Right lobe of liver (tissue), 4 donors: ENCODE measurements around the gene COL25A1.

ENCODE experiments used
- POLR2A ChIP-seq: fragments of 450-650 bp; IDR thresholded peaks from one replicate; pipeline ENCODE4 v1.6.1; 2017; ENCODE audit warnings: antibody characterized with exemption, mild to moderate bottlenecking
- TF ChIP-seq, protein P1 (sequence below), 4 donors: fragments of 200-600 bp in 3 of 4; fragments of 450-650 bp in 1 of 4; IDR thresholded peaks; one replicate each; pipeline versions ENCODE4 v1.5.1 to v1.8.0; 2016 to 2022; ENCODE audit warnings: antibody characterized with exemption in 4 of 4, mild to moderate bottlenecking in 2 of 4
- donor health status: DM: no; HTN: no; CAD: no.
- donor health status: DM: no; HTN: no; CAD: no.
- donor health status: DM: no; HTN: yes; CAD: no.

DNA sequence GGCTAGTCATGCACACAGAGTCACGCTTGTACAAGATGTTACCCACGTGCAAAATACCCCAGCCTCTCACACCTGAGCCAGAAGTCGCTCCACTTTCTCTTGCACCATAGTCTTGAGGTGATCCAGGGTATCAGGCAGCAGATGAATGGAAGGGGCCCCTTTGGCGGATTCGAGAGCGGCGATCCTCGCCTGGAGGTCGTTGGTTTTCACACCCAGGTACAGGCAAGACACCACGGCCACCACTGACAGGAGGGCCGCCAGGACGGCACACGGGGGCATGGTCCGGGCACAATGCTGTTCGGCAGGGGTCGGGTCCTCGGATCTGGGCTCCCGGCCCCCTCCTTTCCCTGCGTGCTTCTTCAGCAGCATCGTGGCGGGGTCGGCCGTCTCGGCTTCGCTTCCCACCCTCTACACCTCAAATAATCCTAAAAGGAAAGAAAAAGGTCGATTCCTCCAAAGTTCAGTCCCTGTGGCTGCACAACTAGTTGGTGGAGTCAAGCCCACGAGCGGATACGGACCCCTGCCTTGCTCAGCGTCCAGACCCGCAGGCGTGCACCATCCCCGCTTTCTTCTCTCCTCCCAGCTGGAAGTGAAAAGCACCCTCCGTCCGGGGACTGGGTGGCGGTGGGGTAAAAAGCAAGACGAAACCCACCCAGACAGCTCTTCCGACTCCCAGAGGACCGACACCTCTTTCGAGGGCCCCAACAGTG lies 652 bp downstream of the COL25A1 start:
- TF ChIP-seq, protein P1, sequence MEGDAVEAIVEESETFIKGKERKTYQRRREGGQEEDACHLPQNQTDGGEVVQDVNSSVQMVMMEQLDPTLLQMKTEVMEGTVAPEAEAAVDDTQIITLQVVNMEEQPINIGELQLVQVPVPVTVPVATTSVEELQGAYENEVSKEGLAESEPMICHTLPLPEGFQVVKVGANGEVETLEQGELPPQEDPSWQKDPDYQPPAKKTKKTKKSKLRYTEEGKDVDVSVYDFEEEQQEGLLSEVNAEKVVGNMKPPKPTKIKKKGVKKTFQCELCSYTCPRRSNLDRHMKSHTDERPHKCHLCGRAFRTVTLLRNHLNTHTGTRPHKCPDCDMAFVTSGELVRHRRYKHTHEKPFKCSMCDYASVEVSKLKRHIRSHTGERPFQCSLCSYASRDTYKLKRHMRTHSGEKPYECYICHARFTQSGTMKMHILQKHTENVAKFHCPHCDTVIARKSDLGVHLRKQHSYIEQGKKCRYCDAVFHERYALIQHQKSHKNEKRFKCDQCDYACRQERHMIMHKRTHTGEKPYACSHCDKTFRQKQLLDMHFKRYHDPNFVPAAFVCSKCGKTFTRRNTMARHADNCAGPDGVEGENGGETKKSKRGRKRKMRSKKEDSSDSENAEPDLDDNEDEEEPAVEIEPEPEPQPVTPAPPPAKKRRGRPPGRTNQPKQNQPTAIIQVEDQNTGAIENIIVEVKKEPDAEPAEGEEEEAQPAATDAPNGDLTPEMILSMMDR (IDR thresholded peaks at IDR 0.05), result no peak
- no peak for TF ChIP-seq POLR2A
